SK-N-SH treated with all-trans-retinoic acid at 6 μM for 48 hours (cell line): ENCODE results near the gene ALDH1L2.

Source experiments
- ATAC-seq: fragments of 200-7000 bp; cut with Tn5 transposase; 3 replicates; pipeline ENCODE4 v1.9.1; 2020; ENCODE audit warnings: mild to moderate bottlenecking, moderate library complexity
- ARNTL ChIP-seq: fragments of 450-650 bp; formaldehyde crosslinking; IDR thresholded peaks from 2 replicates; pipeline ENCODE4 v1.5.0; 2020; ENCODE audit warnings: low read depth, mild to moderate bottlenecking, moderate library complexity, borderline replicate concordance
- BACH2 ChIP-seq: fragments of 250-450 bp; sonication (Bioruptor Pico); IDR thresholded peaks from 2 replicates; pipeline ENCODE4 v1.9.0; 2021; ENCODE audit warnings: mild to moderate bottlenecking, borderline replicate concordance
- CSDC2 ChIP-seq: fragments of 250-450 bp; sonication (Bioruptor Pico); IDR thresholded peaks from 2 replicates; pipeline ENCODE4 v1.5.0; 2020; ENCODE audit warnings: mild to moderate bottlenecking, moderate library complexity
- ESRRG ChIP-seq: fragments of 250-450 bp; sonication (Bioruptor Pico); IDR thresholded peaks from 2 replicates; pipeline ENCODE4 v1.6.1; 2021; ENCODE audit warnings: mild to moderate bottlenecking
- GLIS3 ChIP-seq: fragments of 250-450 bp; sonication (Bioruptor Pico); IDR thresholded peaks from 2 replicates; pipeline ENCODE4 v1.5.0; 2020; ENCODE audit warnings: mild to moderate bottlenecking, moderate library complexity
- ISL1 ChIP-seq: fragments of 250-450 bp; sonication (Bioruptor Pico); IDR thresholded peaks from 2 replicates; pipeline ENCODE4 v2.1.2; 2022; ENCODE audit warnings: mild to moderate bottlenecking, moderate library complexity
- OSR1 ChIP-seq: fragments of 250-450 bp; sonication (Bioruptor Pico); IDR thresholded peaks from 2 replicates; pipeline ENCODE4 v1.8.0; 2022; ENCODE audit warnings: moderate library complexity, mild to moderate bottlenecking, inconsistent platforms
- PATZ1 ChIP-seq: fragments of 250-450 bp; sonication (Bioruptor Pico); IDR thresholded peaks from 2 replicates; pipeline ENCODE4 v1.8.0; 2020; ENCODE audit warnings: mild to moderate bottlenecking, moderate library complexity, borderline replicate concordance
- RARB ChIP-seq: fragments of 250-450 bp; sonication (Bioruptor Pico); IDR thresholded peaks from 2 replicates; pipeline ENCODE4 v1.8.0; 2021; ENCODE audit warnings: mild to moderate bottlenecking, moderate library complexity
- SNAI2 ChIP-seq: fragments of 250-450 bp; sonication (Bioruptor Pico); IDR thresholded peaks from 2 replicates; pipeline ENCODE4 v1.5.0; 2020; ENCODE audit warnings: mild to moderate bottlenecking, moderate library complexity
- TCF4 ChIP-seq: fragments of 250-450 bp; sonication (Bioruptor Pico); IDR thresholded peaks from 2 replicates; pipeline ENCODE4 v1.8.0; 2021; ENCODE audit warnings: mild to moderate bottlenecking, moderate library complexity, borderline replicate concordance
- TOX ChIP-seq: fragments of 250-450 bp; sonication (Bioruptor Pico); IDR thresholded peaks from 2 replicates; pipeline ENCODE4 v1.8.0; 2021; ENCODE audit warnings: mild to moderate bottlenecking, moderate library complexity, borderline replicate concordance
- TSHZ2 ChIP-seq: fragments of 250-450 bp; sonication (Bioruptor Pico); IDR thresholded peaks from 2 replicates; pipeline ENCODE4 v1.5.0; 2020; ENCODE audit warnings: mild to moderate bottlenecking, moderate library complexity
- ZFP3 ChIP-seq: fragments of 250-450 bp; sonication (Bioruptor Pico); IDR thresholded peaks from 2 replicates; pipeline ENCODE4 v1.5.0; 2020; ENCODE audit warnings: mild to moderate bottlenecking, moderate library complexity
- ZFP30 ChIP-seq: fragments of 450-650 bp; formaldehyde crosslinking; IDR thresholded peaks from 2 replicates; pipeline ENCODE4 v1.5.0; 2022; ENCODE audit warnings: mild to moderate bottlenecking, moderate library complexity
- ZNF565 ChIP-seq: fragments of 450-650 bp; formaldehyde crosslinking; conservative IDR thresholded peaks from 2 replicates; pipeline ENCODE4 v1.5.0; 2020; ENCODE audit warnings: low read depth, mild to moderate bottlenecking, moderate library complexity
- ZNF70 ChIP-seq: fragments of 450-650 bp; formaldehyde crosslinking; IDR thresholded peaks from 2 replicates; pipeline ENCODE4 v1.5.0; 2020; ENCODE audit warnings: mild to moderate bottlenecking, moderate library complexity
- ZNF8 ChIP-seq: fragments of 450-650 bp; formaldehyde crosslinking; IDR thresholded peaks from 2 replicates; pipeline ENCODE4 v1.5.0; 2020; ENCODE audit warnings: mild to moderate bottlenecking, moderate library complexity
- TF ChIP-seq, protein P1 (sequence below): fragments of 250-450 bp; sonication (Bioruptor Pico); IDR thresholded peaks from 2 replicates; pipeline ENCODE4 v1.5.1; 2020; ENCODE audit warnings: low read depth, mild to moderate bottlenecking, moderate library complexity
- TF ChIP-seq, protein P2 (sequence below): fragments of 250-450 bp; sonication (Bioruptor Pico); IDR thresholded peaks from 2 replicates; pipeline ENCODE4 v1.5.1; 2021; ENCODE audit warnings: mild to moderate bottlenecking, moderate library complexity

Gene ALDH1L2

DNA sequence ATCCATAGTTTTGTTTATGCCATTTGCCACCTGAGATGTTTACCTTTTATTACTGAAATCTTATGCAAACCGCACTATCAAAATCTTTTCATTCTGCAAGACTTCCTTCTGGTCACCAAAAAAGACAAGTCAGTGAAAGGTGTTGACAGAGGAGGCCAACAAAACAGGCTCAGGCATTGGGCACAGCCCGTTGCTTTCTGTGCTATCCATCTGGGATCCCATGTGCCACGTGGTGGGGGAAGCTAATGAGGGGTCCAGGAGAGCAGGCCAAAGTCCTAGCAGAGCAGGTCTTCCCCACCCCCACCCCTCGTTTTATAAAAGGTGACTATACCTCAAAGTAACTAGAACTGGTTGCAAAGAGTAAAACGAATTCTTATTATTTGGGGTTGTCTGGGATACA, 1.2 kb downstream of the ALDH1L2 start:
- no peak for ATAC-seq
- no peak for TF ChIP-seq RARB (CRISPR knock-in tag)
- TF ChIP-seq SNAI2 (CRISPR knock-in tag) = no peak
- no peak for TF ChIP-seq TSHZ2 (CRISPR knock-in tag)
- TF ChIP-seq ESRRG = no peak
- TF ChIP-seq, protein P1, sequence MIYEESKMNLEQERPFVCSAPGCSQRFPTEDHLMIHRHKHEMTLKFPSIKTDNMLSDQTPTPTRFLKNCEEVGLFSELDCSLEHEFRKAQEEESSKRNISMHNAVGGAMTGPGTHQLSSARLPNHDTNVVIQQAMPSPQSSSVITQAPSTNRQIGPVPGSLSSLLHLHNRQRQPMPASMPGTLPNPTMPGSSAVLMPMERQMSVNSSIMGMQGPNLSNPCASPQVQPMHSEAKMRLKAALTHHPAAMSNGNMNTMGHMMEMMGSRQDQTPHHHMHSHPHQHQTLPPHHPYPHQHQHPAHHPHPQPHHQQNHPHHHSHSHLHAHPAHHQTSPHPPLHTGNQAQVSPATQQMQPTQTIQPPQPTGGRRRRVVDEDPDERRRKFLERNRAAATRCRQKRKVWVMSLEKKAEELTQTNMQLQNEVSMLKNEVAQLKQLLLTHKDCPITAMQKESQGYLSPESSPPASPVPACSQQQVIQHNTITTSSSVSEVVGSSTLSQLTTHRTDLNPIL (CRISPR knock-in tag) = no peak
- TF ChIP-seq CSDC2 (CRISPR knock-in tag) = no peak
- TF ChIP-seq ZNF565 (CRISPR knock-in tag) = no peak
- no peak for TF ChIP-seq TOX (CRISPR knock-in tag)
- TF ChIP-seq TCF4 (CRISPR knock-in tag) = no peak
- TF ChIP-seq, protein P2, sequence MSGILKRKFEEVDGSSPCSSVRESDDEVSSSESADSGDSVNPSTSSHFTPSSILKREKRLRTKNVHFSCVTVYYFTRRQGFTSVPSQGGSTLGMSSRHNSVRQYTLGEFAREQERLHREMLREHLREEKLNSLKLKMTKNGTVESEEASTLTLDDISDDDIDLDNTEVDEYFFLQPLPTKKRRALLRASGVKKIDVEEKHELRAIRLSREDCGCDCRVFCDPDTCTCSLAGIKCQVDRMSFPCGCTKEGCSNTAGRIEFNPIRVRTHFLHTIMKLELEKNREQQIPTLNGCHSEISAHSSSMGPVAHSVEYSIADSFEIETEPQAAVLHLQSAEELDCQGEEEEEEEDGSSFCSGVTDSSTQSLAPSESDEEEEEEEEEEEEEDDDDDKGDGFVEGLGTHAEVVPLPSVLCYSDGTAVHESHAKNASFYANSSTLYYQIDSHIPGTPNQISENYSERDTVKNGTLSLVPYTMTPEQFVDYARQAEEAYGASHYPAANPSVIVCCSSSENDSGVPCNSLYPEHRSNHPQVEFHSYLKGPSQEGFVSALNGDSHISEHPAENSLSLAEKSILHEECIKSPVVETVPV (CRISPR knock-in tag) = no peak
- no peak for TF ChIP-seq ZFP30
- no peak for TF ChIP-seq ISL1

DNA sequence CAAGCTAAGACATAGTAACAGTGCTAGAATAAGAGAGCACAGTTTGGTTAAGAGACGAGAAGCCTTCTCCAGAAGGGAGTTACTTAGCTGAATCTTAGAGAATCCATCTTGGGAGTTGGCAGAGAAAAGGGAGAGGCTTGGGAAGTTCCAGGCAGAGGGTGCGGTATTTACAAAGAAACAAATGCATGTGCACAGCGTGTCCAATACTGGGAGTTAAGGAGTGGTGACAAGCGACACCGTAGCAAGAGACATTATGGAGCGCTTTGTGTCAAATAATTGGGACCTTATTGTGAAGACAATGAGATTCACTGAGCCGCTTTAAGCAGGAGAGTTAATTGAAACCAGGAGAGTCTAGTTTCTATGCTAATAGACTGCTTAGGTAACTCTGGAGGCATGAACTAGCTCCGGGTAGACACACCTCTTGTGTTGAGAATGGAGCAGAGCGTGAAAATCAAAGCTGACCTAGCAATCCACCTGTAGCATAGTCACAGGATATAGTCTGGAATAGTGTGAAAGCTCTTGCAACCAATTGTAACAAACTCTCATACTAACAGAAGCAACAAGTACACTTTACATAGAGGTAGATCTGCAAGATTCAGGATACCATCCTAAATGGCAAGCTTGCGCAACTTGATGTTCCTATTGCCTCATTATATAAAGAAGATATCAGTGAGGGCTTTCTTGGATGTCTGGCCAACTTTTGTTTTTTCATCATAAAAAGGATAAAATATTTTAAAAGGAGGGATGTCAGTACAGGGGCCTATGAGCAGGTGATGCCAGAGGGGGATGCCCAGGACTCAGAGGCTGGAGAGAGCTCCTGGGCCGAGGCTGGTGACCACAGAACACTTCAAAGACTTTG, 5.3 kb downstream of the ALDH1L2 start:
- no peak for ATAC-seq
- TF ChIP-seq ARNTL (CRISPR knock-in tag) (no peak), TCF4 (CRISPR knock-in tag) (no peak), ZNF70 (CRISPR knock-in tag) (no peak), SNAI2 (CRISPR knock-in tag) (no peak), TSHZ2 (CRISPR knock-in tag) (no peak), OSR1 (CRISPR knock-in tag) (no peak), RARB (CRISPR knock-in tag) (no peak), ESRRG (no peak), GLIS3 (CRISPR knock-in tag) (no peak), BACH2 (CRISPR knock-in tag) (no peak), ZNF8 (CRISPR knock-in tag) (no peak)

DNA sequence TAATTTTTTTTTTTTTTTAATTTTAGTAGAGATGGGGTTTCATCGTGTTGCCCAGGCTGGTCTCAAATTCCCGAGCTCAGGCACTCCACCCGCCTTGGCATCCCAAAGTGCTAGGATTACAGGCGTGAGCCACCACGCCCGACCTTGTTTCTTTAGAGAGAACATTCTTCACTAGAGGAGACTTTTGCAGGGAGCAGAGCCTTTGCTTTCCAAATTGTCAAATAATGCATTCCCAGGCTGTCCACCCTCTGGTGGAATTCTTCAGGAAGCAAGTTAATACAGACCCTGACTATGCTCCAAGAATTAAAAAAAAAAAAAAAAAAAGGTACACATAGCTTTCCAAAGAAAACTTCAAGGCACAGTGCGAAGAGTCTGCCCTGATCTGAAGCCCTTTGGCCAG, 6.8 kb downstream of the ALDH1L2 start:
- no peak for ATAC-seq
- no peak for TF ChIP-seq ESRRG
- no peak for TF ChIP-seq OSR1 (CRISPR knock-in tag)
- TF ChIP-seq BACH2 (CRISPR knock-in tag) = no peak
- no peak for TF ChIP-seq ZFP3 (CRISPR knock-in tag)
- TF ChIP-seq ZNF70 (CRISPR knock-in tag) = no peak
- TF ChIP-seq TOX (CRISPR knock-in tag) = no peak
- TF ChIP-seq RARB (CRISPR knock-in tag) = no peak
- TF ChIP-seq SNAI2 (CRISPR knock-in tag) = no peak
- TF ChIP-seq TCF4 (CRISPR knock-in tag) = no peak
- no peak for TF ChIP-seq ARNTL (CRISPR knock-in tag)
- TF ChIP-seq, protein P1 (CRISPR knock-in tag) = no peak
- no peak for TF ChIP-seq ISL1
- TF ChIP-seq TSHZ2 (CRISPR knock-in tag) = no peak
- TF ChIP-seq ZNF8 (CRISPR knock-in tag) = no peak
- no peak for TF ChIP-seq PATZ1
